Measurements from ENCODE around the gene PAX5. TPM values are rescaled to one million over a fixed set of nuclear protein-coding genes. Genes with fewer than 3 reads are reported as not detected.

Gene PAX5
- total RNA-seq, 1 donor from 2014 or later = 0.25 TPM

DNA sequence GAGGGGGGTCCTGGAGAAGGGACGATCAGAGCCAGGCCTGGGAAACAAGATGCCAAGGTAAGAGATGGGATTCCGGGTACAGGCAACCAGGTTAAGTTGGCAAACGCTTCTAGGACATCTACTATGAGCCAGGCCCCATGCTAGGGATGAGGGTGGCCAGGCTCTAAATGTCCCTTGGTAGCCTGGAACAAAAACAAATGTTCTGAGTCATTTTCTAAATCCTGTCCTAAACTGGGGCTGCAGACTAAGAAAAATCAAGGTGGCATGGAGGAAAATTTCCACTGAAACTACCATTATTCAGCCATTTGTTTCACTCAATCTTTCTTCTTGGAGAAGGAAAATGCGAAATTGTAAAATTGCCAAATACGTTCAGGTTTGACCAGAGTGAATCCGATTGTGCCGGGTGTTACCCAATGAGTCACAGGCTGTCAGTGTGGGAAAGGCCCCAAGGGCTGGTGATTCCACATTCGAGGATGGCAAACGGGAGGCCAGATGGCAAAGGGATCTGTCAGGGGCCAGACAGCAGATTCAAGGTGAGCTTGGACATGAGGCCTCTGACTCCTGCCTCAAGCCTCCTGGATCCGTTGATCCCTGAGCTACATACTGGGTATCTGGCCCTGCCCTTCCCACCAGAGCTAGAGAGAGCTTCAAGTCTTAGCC lies 57.6 kb downstream of the PAX5 start:
- Histone ChIP-seq H3K4me1 (no peaks in the 10 kb centered on the region), H3K4me3 (no peak overlapping the region), H3K9me3 (no peaks in the 10 kb centered on the region), H3K27ac (no peak overlapping the region), H3K27me3 (no peaks in the 10 kb centered on the region), H3K36me3 (no peaks in the 10 kb centered on the region)
- DNase-seq (ENCODE audit: extremely low spot score in 2 of 2) = no peak
- intact Hi-C loops (cut with DNase I) = no loop called here
- TF ChIP-seq, protein P1, sequence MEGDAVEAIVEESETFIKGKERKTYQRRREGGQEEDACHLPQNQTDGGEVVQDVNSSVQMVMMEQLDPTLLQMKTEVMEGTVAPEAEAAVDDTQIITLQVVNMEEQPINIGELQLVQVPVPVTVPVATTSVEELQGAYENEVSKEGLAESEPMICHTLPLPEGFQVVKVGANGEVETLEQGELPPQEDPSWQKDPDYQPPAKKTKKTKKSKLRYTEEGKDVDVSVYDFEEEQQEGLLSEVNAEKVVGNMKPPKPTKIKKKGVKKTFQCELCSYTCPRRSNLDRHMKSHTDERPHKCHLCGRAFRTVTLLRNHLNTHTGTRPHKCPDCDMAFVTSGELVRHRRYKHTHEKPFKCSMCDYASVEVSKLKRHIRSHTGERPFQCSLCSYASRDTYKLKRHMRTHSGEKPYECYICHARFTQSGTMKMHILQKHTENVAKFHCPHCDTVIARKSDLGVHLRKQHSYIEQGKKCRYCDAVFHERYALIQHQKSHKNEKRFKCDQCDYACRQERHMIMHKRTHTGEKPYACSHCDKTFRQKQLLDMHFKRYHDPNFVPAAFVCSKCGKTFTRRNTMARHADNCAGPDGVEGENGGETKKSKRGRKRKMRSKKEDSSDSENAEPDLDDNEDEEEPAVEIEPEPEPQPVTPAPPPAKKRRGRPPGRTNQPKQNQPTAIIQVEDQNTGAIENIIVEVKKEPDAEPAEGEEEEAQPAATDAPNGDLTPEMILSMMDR (IDR thresholded peaks at IDR 0.05) = no peak
- TF ChIP-seq POLR2A (IDR thresholded peaks at IDR 0.05) (no peak), POLR2AphosphoS5 (IDR thresholded peaks at IDR 0.05; ENCODE audit: insufficient read depth in 1 of 2, low read depth in 1 of 2) (peak in 1 of 2 donors; percentile 21)

DNA sequence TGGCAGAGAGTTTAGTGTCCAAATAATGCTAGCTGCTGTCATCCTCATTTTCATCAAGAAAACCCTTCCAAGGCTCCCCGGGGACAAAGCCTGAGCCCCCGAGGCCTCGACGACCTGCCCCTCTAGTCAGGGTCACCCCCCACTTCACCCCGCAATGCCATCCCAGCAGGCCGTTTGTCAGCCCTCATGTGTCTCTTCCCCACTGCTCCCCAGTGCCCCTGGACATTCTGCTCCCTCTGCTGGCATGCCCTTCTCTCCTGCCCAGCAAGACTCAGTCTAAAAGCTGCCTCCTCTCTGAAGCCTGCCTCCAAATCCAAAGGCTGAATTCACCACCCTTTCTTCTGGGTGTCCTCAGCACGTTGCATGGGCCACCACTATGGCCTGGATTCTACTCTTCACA lies 59.3 kb downstream of the PAX5 start:
- Histone ChIP-seq H3K27ac (no peak overlapping the region), H3K4me3 (no peak overlapping the region), H3K9me3 (no peaks in the 10 kb centered on the region), H3K4me1 (no peaks in the 10 kb centered on the region), H3K27me3 (no peaks in the 10 kb centered on the region), H3K36me3 (no peaks in the 10 kb centered on the region)
- TF ChIP-seq, protein P1 (IDR thresholded peaks at IDR 0.05) = no peak
- TF ChIP-seq POLR2AphosphoS5 (IDR thresholded peaks at IDR 0.05; ENCODE audit: insufficient read depth in 1 of 2, low read depth in 1 of 2) (no peak), POLR2A (IDR thresholded peaks at IDR 0.05) (no peak)
- peak in 1 of 2 donors; percentile 55 for DNase-seq (ENCODE audit: extremely low spot score in 2 of 2)
- intact Hi-C loops (cut with DNase I) = no loop called here

DNA sequence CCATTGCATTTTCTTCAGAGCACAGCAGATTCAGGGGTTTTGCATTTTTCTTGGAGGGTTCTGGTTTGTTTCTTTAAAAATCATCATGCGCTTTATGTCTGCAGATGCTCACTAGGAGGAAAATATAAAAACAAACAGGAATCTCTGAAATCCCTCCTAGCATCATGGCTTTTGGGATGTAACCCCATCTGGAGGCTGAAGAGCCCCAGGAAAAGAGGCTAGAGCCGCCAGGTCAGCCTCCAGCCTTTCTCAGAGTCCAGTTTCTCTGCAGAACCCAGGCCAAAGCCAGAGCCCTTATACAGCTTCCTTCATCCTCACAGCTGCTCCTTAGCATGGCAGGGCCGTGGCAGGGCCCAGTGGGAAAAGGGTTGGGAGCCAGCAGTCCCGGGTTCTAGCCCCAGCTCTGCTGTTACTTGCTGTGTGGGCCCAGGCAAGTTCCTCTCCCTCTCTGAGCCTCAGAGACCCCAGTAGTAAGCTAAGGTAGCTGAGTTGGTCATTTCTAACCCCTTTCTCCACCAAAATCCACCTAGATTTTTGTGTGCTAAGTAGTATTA lies 62.1 kb downstream of the PAX5 start:
- Histone ChIP-seq H3K36me3 (no peaks in the 10 kb centered on the region), H3K27me3 (no peaks in the 10 kb centered on the region), H3K4me1 (no peaks in the 10 kb centered on the region), H3K4me3 (no peak overlapping the region), H3K27ac (no peak overlapping the region), H3K9me3 (no peaks in the 10 kb centered on the region)
- intact Hi-C loops (cut with DNase I) = no loop called here
- no peak for TF ChIP-seq POLR2A (IDR thresholded peaks at IDR 0.05)
- TF ChIP-seq, protein P1 (IDR thresholded peaks at IDR 0.05) = no peak
- no peak for TF ChIP-seq POLR2AphosphoS5 (IDR thresholded peaks at IDR 0.05; ENCODE audit: insufficient read depth in 1 of 2, low read depth in 1 of 2)
- no peak for DNase-seq (ENCODE audit: extremely low spot score in 2 of 2)

DNA sequence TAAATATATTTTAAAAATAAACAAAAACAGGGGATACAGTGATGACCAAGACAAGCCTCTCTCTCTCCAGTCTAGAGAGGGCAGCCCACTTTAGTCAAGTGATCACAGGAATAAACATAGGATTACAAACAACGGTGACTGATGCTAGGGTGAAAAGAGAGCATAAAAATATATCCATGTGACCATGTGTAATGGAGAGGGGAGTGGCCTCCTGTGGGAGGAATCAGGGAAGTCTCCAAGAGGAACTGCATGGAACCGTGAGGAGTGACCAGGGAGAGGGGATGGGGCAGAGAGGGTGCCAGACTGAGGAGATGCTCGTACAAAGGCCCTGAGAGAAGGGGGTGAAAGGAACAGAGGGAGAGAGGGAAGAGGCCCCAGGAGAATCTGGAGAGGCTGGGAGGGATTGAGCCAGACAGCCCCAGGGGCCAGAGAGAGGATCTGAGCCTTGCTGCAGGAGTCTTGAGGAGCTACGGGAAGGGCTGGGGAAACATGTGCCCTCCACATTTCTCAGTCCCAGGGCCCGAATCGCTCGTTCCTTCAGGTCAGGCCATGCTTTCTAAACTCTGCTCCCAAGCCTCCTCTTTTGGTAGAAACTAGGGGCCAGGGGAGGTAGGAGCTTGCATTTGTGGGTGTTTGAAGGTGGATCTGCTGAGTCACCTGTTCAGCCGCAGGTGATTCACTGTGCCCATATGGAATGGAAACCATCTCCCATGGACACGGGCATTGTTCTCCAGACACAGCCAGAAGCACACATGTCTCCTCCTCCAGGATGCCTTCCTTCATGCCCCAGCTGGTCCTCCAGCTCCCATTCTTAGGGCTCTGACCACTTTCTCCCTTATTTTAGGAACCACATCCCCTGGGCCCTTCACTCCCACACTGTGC lies 63.8 kb downstream of the PAX5 start:
- Histone ChIP-seq H3K27me3 (no peaks in the 10 kb centered on the region), H3K36me3 (no peaks in the 10 kb centered on the region), H3K27ac (no peak overlapping the region), H3K9me3 (no peaks in the 10 kb centered on the region), H3K4me1 (no peaks in the 10 kb centered on the region), H3K4me3 (no peak overlapping the region)
- TF ChIP-seq, protein P1 (IDR thresholded peaks at IDR 0.05) = no peak
- TF ChIP-seq POLR2AphosphoS5 (IDR thresholded peaks at IDR 0.05; ENCODE audit: insufficient read depth in 1 of 2, low read depth in 1 of 2) (no peak), POLR2A (IDR thresholded peaks at IDR 0.05) (no peak)
- intact Hi-C loops (cut with DNase I) = no loop called here
- no peak for DNase-seq (ENCODE audit: extremely low spot score in 2 of 2)
